HCT116 (cell line): ENCODE measurements around the gene CKB.

Experiments
- EZH2 ChIP-seq: fragments of 200-600 bp; sonication (generic); IDR thresholded peaks from 2 replicates; pipeline ENCODE4 v1.6.1; 2017; ENCODE audit warnings: antibody characterized with exemption, mixed run types
- POLR2A ChIP-seq: IDR thresholded peaks from 2 replicates; pipeline ENCODE4 v1.7.0; 2011; ENCODE audit warnings: borderline replicate concordance; ENCODE audit not compliant: insufficient read depth, insufficient read length; ENCODE audit errors: extremely low read depth
- SP1 ChIP-seq: IDR thresholded peaks from 2 replicates; pipeline ENCODE4 v1.6.1; 2012; ENCODE audit warnings: low read depth
- TCF7L2 ChIP-seq: IDR thresholded peaks from 2 replicates; pipeline ENCODE4 v1.7.0; 2011; ENCODE audit warnings: borderline replicate concordance, inconsistent platforms; ENCODE audit not compliant: insufficient read depth, insufficient read length; ENCODE audit errors: extremely low read depth
- TF ChIP-seq, protein P1 (sequence below), 3 experiments: fragments of 200-600 bp in 1 of 3; sonication (generic) in 1 of 3; IDR thresholded peaks in 2 of 3; conservative IDR thresholded peaks in 1 of 3; 2 replicates each; pipeline ENCODE4 v1.5.1; 2012 to 2017; ENCODE audit warnings: low read depth in 2 of 3, low read length in 2 of 3, antibody characterized with exemption in 1 of 3, borderline replicate concordance in 1 of 3, control low read depth in 1 of 3, mild to moderate bottlenecking in 1 of 3, mixed read lengths in 1 of 3, mixed run types in 1 of 3, moderate library complexity in 1 of 3; ENCODE audit not compliant: insufficient read depth in 1 of 3
- TF ChIP-seq, protein P2 (sequence below): IDR thresholded peaks from 2 replicates; pipeline ENCODE4 v1.6.1; 2011; ENCODE audit warnings: mild to moderate bottlenecking, low read length, moderate library complexity; ENCODE audit not compliant: insufficient replicate concordance; ENCODE audit errors: extremely low read depth

DNA sequence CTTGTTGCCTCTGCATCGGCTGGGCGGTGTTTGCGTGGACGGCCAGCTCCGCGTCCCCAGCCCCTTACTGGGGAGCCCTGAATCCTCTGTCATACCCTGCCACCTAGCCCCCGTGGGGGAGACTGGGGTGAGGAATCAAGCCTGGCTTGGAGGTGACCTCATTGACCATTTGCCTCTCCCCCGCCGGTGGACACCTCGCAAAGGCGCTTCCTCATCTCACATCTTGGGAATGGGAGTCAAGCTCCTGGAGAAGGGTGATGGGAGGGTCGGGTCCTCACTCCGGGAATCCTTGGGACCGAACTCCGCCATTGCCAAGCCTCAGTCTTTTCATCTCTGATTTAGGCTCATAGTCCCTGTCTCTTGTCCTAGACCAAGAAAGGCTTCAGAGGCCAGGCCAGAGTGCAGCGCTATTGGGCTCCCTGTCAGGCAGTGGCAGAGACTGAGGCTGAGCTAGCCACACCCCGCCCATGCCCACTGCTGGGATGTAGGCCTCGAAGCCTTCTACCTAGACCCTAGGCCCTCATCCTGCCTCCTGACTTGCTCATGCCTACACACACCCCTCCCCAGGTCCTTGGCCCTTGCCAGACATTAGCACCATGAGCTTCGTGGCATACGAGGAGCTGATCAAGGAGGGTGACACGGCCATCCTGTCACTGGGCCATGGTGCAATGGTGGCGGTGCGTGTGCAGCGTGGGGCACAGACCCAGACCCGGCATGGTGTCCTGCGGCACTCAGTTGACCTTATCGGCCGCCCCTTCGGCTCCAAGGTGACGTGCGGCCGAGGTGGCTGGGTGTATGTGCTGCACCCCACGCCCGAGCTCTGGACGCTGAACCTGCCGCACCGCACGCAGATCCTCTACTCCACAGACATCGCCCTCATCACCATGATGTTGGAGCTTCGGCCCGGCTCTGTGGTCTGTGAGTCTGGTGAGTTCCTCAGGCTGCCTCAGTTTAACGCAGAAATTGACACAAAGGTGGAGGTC lies 7.0 kb upstream of the CKB start:
- TF ChIP-seq, protein P1, sequence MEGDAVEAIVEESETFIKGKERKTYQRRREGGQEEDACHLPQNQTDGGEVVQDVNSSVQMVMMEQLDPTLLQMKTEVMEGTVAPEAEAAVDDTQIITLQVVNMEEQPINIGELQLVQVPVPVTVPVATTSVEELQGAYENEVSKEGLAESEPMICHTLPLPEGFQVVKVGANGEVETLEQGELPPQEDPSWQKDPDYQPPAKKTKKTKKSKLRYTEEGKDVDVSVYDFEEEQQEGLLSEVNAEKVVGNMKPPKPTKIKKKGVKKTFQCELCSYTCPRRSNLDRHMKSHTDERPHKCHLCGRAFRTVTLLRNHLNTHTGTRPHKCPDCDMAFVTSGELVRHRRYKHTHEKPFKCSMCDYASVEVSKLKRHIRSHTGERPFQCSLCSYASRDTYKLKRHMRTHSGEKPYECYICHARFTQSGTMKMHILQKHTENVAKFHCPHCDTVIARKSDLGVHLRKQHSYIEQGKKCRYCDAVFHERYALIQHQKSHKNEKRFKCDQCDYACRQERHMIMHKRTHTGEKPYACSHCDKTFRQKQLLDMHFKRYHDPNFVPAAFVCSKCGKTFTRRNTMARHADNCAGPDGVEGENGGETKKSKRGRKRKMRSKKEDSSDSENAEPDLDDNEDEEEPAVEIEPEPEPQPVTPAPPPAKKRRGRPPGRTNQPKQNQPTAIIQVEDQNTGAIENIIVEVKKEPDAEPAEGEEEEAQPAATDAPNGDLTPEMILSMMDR (IDR thresholded peaks at IDR 0.05 in 2 of 3, conservative IDR thresholded peaks at IDR 0.05 in 1 of 3; ENCODE audit: borderline replicate concordance in 1 of 3, insufficient read depth in 1 of 3, low read depth in 2 of 3, low read length in 2 of 3), result no peak
- TF ChIP-seq POLR2A, result no peak
- no peak for TF ChIP-seq EZH2
- TF ChIP-seq SP1, result no peak
- TF ChIP-seq, protein P2, sequence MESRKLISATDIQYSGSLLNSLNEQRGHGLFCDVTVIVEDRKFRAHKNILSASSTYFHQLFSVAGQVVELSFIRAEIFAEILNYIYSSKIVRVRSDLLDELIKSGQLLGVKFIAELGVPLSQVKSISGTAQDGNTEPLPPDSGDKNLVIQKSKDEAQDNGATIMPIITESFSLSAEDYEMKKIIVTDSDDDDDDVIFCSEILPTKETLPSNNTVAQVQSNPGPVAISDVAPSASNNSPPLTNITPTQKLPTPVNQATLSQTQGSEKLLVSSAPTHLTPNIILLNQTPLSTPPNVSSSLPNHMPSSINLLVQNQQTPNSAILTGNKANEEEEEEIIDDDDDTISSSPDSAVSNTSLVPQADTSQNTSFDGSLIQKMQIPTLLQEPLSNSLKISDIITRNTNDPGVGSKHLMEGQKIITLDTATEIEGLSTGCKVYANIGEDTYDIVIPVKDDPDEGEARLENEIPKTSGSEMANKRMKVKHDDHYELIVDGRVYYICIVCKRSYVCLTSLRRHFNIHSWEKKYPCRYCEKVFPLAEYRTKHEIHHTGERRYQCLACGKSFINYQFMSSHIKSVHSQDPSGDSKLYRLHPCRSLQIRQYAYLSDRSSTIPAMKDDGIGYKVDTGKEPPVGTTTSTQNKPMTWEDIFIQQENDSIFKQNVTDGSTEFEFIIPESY, result no peak
- no peak for TF ChIP-seq TCF7L2
